ENCODE measurements around the gene NTN5. TPM values are rescaled to one million over a fixed set of nuclear protein-coding genes. Genes with fewer than 3 reads are reported as not detected.
"Not testable (repeated sequence)": the region's sequence is repeated elsewhere in the genome, so short reads cannot be mapped to it uniquely, and the experiment has no call there.

The NTN5 gene
- total RNA-seq, 6 experiments from 2014 or later, result 0.12 to 0.23 (median 0.18) TPM; not detected in 2

DNA sequence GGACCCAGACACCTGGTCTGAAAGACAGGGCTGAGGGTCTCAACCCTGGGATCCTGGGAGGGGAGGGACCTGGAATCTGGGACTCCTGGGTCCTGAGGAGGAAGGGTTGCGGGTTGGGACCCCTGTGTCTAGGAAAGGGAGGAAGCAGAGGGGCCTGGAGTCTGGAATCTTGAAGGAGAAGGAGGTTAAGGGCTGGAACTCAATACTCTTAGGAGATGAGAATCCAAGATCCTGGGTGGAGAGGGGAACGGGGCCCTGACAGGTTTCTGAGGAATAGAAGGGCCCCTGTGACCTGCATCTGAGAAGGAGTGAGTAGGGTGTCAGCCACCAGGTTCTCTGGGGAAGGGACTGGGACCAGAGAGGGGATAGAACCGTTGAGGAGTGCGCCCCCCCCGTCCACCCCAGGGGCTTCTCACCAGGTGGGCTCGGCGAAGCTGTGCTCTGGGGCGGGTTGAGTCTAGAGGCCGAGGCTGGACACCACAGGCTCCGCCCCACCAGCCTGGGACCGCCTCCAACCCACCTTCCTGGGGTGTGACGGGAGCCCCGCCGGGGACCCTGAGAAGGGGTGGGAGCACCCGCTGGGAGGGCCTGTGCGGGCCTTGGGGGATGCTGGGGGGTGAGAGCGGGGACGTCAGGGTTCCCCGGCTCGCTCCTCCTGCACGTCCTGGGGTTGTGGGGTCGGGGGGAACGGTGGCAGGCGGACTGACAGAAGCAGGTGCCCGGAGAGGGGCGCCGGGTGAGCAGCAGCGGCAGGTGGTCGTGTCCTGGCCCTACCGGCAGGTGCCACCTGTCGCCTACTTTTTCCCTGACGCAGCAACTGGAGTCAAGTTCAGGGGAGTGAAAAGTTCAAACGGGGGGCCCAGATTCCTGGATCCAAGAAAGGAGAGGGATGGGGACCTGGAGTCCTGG, 46.7 kb upstream of the NTN5 start, which contains the start of gene MAMSTR:
Gene MAMSTR, minus strand, starts transcription at position 463 of the 909 bp plus-strand sequence. CDS start 694 bp downstream, outside the sequence.
- no peaks in the 10 kb centered on the region for H3K36me3 Mint-ChIP-seq (ENCODE audit: low read depth)
- no peak for DNase-seq
- H3K27me3 Mint-ChIP-seq (ENCODE audit: insufficient read depth), result no peaks in the 10 kb centered on the region; the same call in 1 of the 2 replicates
- H3K27ac Mint-ChIP-seq, result peak within 1 kb of the TSS; percentile 99
- TF ChIP-seq, protein P1, sequence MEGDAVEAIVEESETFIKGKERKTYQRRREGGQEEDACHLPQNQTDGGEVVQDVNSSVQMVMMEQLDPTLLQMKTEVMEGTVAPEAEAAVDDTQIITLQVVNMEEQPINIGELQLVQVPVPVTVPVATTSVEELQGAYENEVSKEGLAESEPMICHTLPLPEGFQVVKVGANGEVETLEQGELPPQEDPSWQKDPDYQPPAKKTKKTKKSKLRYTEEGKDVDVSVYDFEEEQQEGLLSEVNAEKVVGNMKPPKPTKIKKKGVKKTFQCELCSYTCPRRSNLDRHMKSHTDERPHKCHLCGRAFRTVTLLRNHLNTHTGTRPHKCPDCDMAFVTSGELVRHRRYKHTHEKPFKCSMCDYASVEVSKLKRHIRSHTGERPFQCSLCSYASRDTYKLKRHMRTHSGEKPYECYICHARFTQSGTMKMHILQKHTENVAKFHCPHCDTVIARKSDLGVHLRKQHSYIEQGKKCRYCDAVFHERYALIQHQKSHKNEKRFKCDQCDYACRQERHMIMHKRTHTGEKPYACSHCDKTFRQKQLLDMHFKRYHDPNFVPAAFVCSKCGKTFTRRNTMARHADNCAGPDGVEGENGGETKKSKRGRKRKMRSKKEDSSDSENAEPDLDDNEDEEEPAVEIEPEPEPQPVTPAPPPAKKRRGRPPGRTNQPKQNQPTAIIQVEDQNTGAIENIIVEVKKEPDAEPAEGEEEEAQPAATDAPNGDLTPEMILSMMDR (IDR thresholded peaks at IDR 0.05), result no peak
- H3K4me1 Mint-ChIP-seq (ENCODE audit: low read depth), result peaks cover 40% of the 10 kb centered on the region
- H3K4me3 Mint-ChIP-seq, result peak within 1 kb of the TSS; percentile 97
- no peaks in the 10 kb centered on the region for H3K9me3 Mint-ChIP-seq

DNA sequence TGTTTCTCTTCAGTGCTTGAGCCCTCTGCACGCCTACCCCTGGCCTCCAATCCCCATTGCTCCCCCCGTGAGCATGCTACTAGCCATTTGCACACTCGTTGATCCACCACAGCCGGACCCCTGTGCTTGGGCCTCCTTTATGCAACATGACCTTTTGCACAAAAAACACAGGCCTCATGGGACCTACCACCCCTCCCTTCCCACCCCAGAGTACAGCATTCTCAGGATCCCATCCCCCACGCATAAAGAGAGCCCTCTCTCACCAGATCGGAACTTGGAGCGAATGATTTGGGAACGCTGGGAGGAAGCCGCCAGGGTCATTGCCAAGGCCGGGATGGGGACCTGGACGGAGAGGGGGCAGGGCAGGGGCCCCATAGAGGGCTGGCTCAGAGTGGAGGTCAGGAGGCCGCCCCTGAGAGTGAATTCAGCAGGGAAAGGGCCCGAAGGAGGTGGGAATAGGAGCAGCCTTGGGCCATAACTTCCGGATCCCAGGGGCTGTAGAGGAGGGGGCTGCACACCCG, 46.0 kb upstream of the NTN5 start:
- Mint-ChIP-seq H3K9me3 (no peaks in the 10 kb centered on the region), H3K27ac (no peak overlapping the region), H3K4me3 (no peak overlapping the region), H3K4me1 (ENCODE audit: low read depth) (peaks cover 42% of the 10 kb centered on the region), H3K27me3 (ENCODE audit: insufficient read depth) (no peaks in the 10 kb centered on the region; the same call in 1 of the 2 replicates), H3K36me3 (ENCODE audit: low read depth) (no peaks in the 10 kb centered on the region)
- DNase-seq, result no peak
- TF ChIP-seq, protein P1 (IDR thresholded peaks at IDR 0.05), result no peak

DNA sequence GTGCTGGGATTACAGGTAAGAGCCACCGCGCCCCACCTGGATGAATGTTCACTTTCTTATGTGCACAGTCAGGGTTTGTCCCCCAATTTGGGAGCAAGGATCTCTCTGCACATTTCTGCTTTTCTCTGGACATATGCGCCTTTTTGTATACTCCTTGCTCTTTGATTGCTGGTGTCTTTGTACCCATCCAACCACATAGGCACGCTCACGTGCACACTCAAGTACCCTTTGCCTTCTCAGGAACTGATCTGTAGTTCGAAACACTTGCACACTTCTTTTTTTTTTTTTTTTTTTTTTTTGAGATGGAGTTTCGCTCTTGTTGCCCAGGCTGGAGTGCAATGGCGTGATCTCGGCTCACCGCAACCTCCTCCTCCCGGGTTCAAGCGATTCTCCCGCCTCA, 45.3 kb upstream of the NTN5 start:
- H3K36me3 Mint-ChIP-seq (ENCODE audit: low read depth); H3K27me3 Mint-ChIP-seq (ENCODE audit: insufficient read depth); DNase-seq; H3K27ac Mint-ChIP-seq; H3K4me3 Mint-ChIP-seq; H3K9me3 Mint-ChIP-seq: not testable (repeated sequence)
- H3K4me1 Mint-ChIP-seq (ENCODE audit: low read depth), result peaks cover 44% of the 10 kb centered on the region

DNA sequence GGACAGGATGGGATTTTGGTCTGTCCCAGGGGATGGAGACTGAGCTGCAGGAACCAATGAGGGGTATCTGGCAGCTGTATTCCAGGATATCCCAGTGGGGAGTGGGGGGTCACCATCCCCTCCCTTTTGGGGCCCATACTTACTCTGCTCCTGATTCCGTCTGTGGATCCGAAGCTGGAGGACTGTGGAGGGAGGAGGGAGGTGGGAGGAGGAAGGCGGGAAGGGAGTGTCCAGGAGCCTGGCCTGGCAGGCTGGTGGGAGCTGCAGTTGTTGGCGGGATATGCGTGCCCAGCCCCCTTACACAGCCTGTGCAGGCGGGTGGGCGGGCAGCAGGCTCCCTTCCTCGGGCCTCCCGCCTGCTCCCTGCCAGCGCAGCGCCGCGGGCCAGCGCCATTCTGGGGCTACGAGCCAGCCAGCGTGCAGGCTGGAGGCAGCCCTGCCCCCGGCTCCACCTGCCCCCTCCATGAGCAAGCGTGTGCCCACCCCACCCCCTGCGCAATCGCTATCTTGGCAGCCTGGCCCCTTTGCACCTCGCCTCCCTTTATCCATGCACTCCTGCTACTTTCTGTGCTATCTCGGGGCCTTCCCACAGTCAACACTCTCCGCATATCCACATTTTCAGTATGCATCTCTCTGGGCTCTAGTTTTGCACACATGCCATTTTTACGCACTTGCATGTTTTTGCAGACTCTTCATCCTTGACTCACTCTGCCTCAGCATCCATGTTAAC, 43.9 kb upstream of the NTN5 start:
- H3K27me3 Mint-ChIP-seq (ENCODE audit: insufficient read depth), result no peaks in the 10 kb centered on the region; the same call in none of the 2 replicates
- peak overlapping the region; percentile 82 for H3K4me3 Mint-ChIP-seq
- TF ChIP-seq, protein P1 (IDR thresholded peaks at IDR 0.05), result no peak
- no peaks in the 10 kb centered on the region for H3K9me3 Mint-ChIP-seq
- peak; percentile 38 for DNase-seq
- H3K36me3 Mint-ChIP-seq (ENCODE audit: low read depth), result no peaks in the 10 kb centered on the region
- H3K27ac Mint-ChIP-seq, result peak overlapping the region; percentile 83
- H3K4me1 Mint-ChIP-seq (ENCODE audit: low read depth), result peaks cover 48% of the 10 kb centered on the region

DNA sequence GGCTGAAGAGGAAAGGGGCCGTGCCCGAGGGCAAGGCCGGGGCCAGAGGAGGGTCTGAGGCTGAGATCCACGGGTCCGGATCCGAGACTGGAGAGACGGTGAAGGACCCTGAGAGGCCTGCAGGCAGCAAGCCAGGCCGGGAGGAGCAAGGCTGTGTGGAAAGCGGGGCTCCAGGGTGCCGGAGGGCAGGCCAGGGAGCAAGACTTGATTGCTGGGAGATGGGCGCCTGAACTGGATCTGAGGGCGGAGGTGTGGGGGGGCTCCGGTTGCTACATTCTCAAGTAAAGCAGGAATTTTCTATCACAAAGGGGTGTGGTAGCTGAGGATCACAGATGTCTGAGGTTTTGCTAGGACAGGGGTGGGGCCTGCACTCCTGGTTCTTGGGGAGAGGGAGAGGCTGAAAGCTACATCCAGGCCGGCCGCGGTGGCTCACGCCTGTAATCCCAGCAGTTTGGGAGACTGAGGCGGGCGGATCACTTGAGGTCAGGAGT, 42.9 kb upstream of the NTN5 start:
- Mint-ChIP-seq H3K9me3 (no peaks in the 10 kb centered on the region; the same call in 1 of the 2 replicates), H3K4me3 (peak overlapping the region; percentile 82), H3K36me3 (ENCODE audit: low read depth) (no peaks in the 10 kb centered on the region; the same call in 1 of the 2 replicates), H3K27ac (peak overlapping the region; percentile 83), H3K27me3 (ENCODE audit: insufficient read depth) (no peaks in the 10 kb centered on the region; the same call in none of the 2 replicates), H3K4me1 (ENCODE audit: low read depth) (peaks cover 48% of the 10 kb centered on the region)
- DNase-seq, result no peak
- TF ChIP-seq, protein P1 (IDR thresholded peaks at IDR 0.05), result no peak

All from HFFc6 (cell line).